Esophagus muscularis mucosa (tissue), 4 donors: Measurements from ENCODE around the gene PRSS8. TPM values are rescaled to one million over a fixed set of nuclear protein-coding genes. Genes with fewer than 3 reads are reported as not detected.

Experiments used
- DNase-seq: peaks from one replicate; pipeline ENCODE4 v3.0.0-alpha.2; 2017; ENCODE audit errors: extremely low spot score
- H3K27ac ChIP-seq, 4 donors: fragments of 200-600 bp; sonication (generic); replicated peaks in 1 of 4; 1 replicate in 3 of 4; 2 replicates in 1 of 4; pipeline ENCODE4 v1.5.1; 2016 to 2019; ENCODE audit warnings: mild to moderate bottlenecking in 1 of 4
- H3K27me3 ChIP-seq, 4 donors: fragments of 200-600 bp; sonication (generic); one replicate each; pipeline versions ENCODE4 v1.5.1 to v1.6.0; 2016 to 2019
- H3K36me3 ChIP-seq, 4 donors: fragments of 200-600 bp; sonication (generic); one replicate each; pipeline ENCODE4 v1.5.1; 2016 to 2019
- H3K4me1 ChIP-seq, 4 donors: fragments of 200-600 bp; sonication (generic); one replicate each; pipeline ENCODE4 v1.5.1; 2016 to 2019
- H3K4me3 ChIP-seq, 4 donors: fragments of 200-600 bp; sonication (generic); 1 replicate in 2 of 4; 2 replicates in 2 of 4; pipeline ENCODE4 v1.5.1; 2016 to 2019; ENCODE audit warnings: mild to moderate bottlenecking in 4 of 4, moderate library complexity in 1 of 4
- H3K9me3 ChIP-seq, 4 donors: fragments of 200-600 bp; sonication (generic); 1 replicate in 3 of 4; 2 replicates in 1 of 4; pipeline ENCODE4 v1.5.1; 2016 to 2019
- CTCF ChIP-seq, 3 experiments: fragments of 200-600 bp in 2 of 3; fragments of 450-650 bp in 1 of 3; sonication (generic) in 2 of 3; IDR thresholded peaks; one replicate each; pipeline ENCODE4 v1.5.1; 2017 to 2019; ENCODE audit warnings: antibody characterized with exemption in 3 of 3, mild to moderate bottlenecking in 2 of 3, moderate library complexity in 1 of 3
- EP300 ChIP-seq: sonication (generic); formaldehyde crosslinking; IDR thresholded peaks from one replicate; pipeline ENCODE4 v1.6.1; 2017; ENCODE audit warnings: antibody characterized with exemption
- POLR2A ChIP-seq: fragments of 450-650 bp; IDR thresholded peaks from one replicate; pipeline ENCODE4 v1.6.1; 2017; ENCODE audit warnings: antibody characterized with exemption, moderate library complexity, mild to moderate bottlenecking, low read depth
- POLR2AphosphoS5 ChIP-seq, 2 donors: sonication (generic); formaldehyde crosslinking; IDR thresholded peaks; one replicate each; pipeline ENCODE4 v1.6.1; 2017; ENCODE audit warnings: antibody characterized with exemption in 2 of 2
- WGBS: methylation state at CpG from one replicate; pipeline ENCODE4 v1.1.5; 2018; 5-methylcytosine and 5-hydroxymethylcytosine counted together
- intact Hi-C: fragments of 100-400 bp; cut with DNase I; formaldehyde crosslinking; loops from one replicate; pipeline ENCODE4 v1.15.1; 2023
- total RNA-seq, 4 donors: library from RNA; depleted of rRNA; stranded (reverse); fragments of >200 nt; gene quantifications; one replicate each; pipeline versions ENCODE4 v1.1.0 to v1.2.1, GENCODE V29; 2016

The PRSS8 gene
- total RNA-seq, 4 donors from 2014 or later: 0.34 TPM; not detected in 3

- DNase-seq: no peak
- Histone ChIP-seq H3K36me3 (peaks cover 9 to 78% (median 74%) of the 10 kb centered on the region in 4 donors), H3K4me3 (no peak overlapping the region), H3K9me3 (no peaks in the 10 kb centered on the region), H3K4me1 (peaks cover 12 to 20% (median 16%) of the 10 kb centered on the region in 4 donors), H3K27me3 (no peaks in the 10 kb centered on the region), H3K27ac (no peak overlapping the region)
- TF ChIP-seq POLR2AphosphoS5 (IDR thresholded peaks at IDR 0.05) (no peak), POLR2A (no peak), EP300 (no peak), CTCF (IDR thresholded peaks at IDR 0.05) (no peak)
- intact Hi-C loops: no loop called here
- 94% methylated on average over 8 of the region's 8 CpGs for WGBS
Measured at GRCh38 chr16:31089199-31089598, 46.3 kb downstream of the PRSS8 start.

- H3K36me3 ChIP-seq: peaks cover 9 to 84% (median 80%) of the 10 kb centered on the region in 4 donors
- no peaks in the 10 kb centered on the region for H3K9me3 ChIP-seq
- no peak within 1 kb of the TSS for H3K4me3 ChIP-seq
- intact Hi-C loops: no loop called here
- 76% methylated on average over 12 of the region's 15 CpGs for WGBS
- H3K27ac ChIP-seq: no peak within 1 kb of the TSS
- H3K4me1 ChIP-seq: peaks cover 9 to 14% (median 11%) of the 10 kb centered on the region in 4 donors
- H3K27me3 ChIP-seq: no peaks in the 10 kb centered on the region
- no peak for TF ChIP-seq CTCF (IDR thresholded peaks at IDR 0.05)
- no peak for TF ChIP-seq POLR2A
- TF ChIP-seq EP300: no peak
- TF ChIP-seq POLR2AphosphoS5 (IDR thresholded peaks at IDR 0.05): no peak
- DNase-seq: no peak
Measured at GRCh38 chr16:31088459-31089183, 46.9 kb downstream of the PRSS8 start, which contains the start of gene PRSS53. TSS of gene PRSS53 (minus strand) at chr16:31088943. CDS start at chr16:31088809, 134 bp downstream.

GRCh38 chr16:31087971-31088370 lies 47.6 kb downstream of the PRSS8 start:
- 83% methylated on average over 5 of the region's 5 CpGs for WGBS
- Histone ChIP-seq H3K27ac (no peak overlapping the region), H3K36me3 (peaks cover 9 to 90% (median 87%) of the 10 kb centered on the region in 4 donors), H3K27me3 (no peaks in the 10 kb centered on the region), H3K9me3 (no peaks in the 10 kb centered on the region), H3K4me1 (peaks cover 2 to 10% (median 6%) of the 10 kb centered on the region in 4 donors), H3K4me3 (no peak overlapping the region)
- DNase-seq: no peak
- TF ChIP-seq CTCF (IDR thresholded peaks at IDR 0.05): no peak
- intact Hi-C loops: no loop called here

- intact Hi-C loops: no loop called here
- Histone ChIP-seq H3K36me3 (peaks cover 9 to 95% (median 90%) of the 10 kb centered on the region in 4 donors), H3K27ac (no peak overlapping the region), H3K27me3 (no peaks in the 10 kb centered on the region), H3K9me3 (no peaks in the 10 kb centered on the region), H3K4me1 (peaks cover 0 to 10% (median 4%) of the 10 kb centered on the region in 4 donors), H3K4me3 (no peak overlapping the region)
- WGBS: 90% methylated on average over 5 of the region's 8 CpGs
- DNase-seq: no peak
- TF ChIP-seq CTCF (IDR thresholded peaks at IDR 0.05): no peak
- no peak for TF ChIP-seq POLR2AphosphoS5 (IDR thresholded peaks at IDR 0.05)
- no peak for TF ChIP-seq EP300
- TF ChIP-seq POLR2A: no peak
Measured at GRCh38 chr16:31087481-31087880, 48.0 kb downstream of the PRSS8 start.

GRCh38 chr16:31086629-31086906 lies 49.0 kb downstream of the PRSS8 start:
- intact Hi-C loops: no loop called here
- H3K9me3 ChIP-seq: no peaks in the 10 kb centered on the region
- H3K36me3 ChIP-seq: peaks cover 9 to 100% (median 96%) of the 10 kb centered on the region in 4 donors
- DNase-seq: no peak
- no peaks in the 10 kb centered on the region for H3K27me3 ChIP-seq
- TF ChIP-seq CTCF (IDR thresholded peaks at IDR 0.05) (no peak), POLR2AphosphoS5 (IDR thresholded peaks at IDR 0.05) (no peak), POLR2A (no peak), EP300 (no peak)
- H3K4me1 ChIP-seq: peaks cover 3 to 16% (median 10%) of the 10 kb centered on the region in 4 donors
- WGBS: 79% methylated on average over 4 of the region's 6 CpGs
- H3K4me3 ChIP-seq: no peak overlapping the region
- H3K27ac ChIP-seq: no peak overlapping the region
